Erythroblast (primary cell): ENCODE results near the gene KRR1.
"Not testable (repeated sequence)": the region's sequence is repeated elsewhere in the genome, so short reads cannot be mapped to it uniquely, and the experiment has no call there.

Experiments used
- GATA1 ChIP-seq: IDR thresholded peaks from 2 replicates; pipeline ENCODE4 v1.6.1; 2011; ENCODE audit warnings: low read depth, mild to moderate bottlenecking, control low read depth, low read length, moderate library complexity
- POLR2A ChIP-seq: IDR thresholded peaks from 2 replicates; pipeline ENCODE4 v1.6.1; 2011; ENCODE audit warnings: mild to moderate bottlenecking, low read length

DNA sequence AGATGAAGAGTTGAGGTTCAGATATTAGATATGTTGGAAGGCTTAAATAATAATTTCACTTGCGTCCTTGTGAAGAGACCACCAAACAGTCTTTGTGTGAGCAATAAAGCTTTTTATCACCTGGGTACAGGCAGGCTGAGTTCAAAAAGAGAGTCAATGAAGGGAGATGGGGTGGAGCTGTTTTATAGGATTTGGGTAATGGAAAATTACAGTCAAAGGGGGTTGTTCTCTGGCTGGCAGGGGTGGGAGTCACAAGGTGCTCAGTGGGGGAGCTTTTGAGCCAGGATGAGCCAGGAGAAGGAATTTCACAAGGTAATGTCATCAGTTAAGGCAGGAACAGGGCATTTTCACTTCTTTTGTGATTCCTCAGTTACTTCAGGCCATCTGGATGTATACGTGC lies 27.0 kb downstream of the KRR1 start:
- TF ChIP-seq POLR2A, GATA1: not testable (repeated sequence)
